CD14-positive monocyte (primary cell): ENCODE data around the gene HOXD4. TPM values are rescaled to one million over a fixed set of nuclear protein-coding genes. Genes with fewer than 3 reads are reported as not detected.

Source experiments
- DNase-seq, 3 donors: peaks; one replicate each; pipeline ENCODE4 v3.0.0-alpha.2; 2011 to 2022
- H2AFZ ChIP-seq: 2 replicates; pipeline ENCODE4 v1.6.0; 2012; ENCODE audit warnings: mild to moderate bottlenecking, low read depth, low read length, inconsistent platforms; ENCODE audit not compliant: insufficient read depth, poor library complexity, severe bottlenecking
- H3K27ac ChIP-seq, 2 donors: 1 replicate in 1 of 2; 2 replicates in 1 of 2; pipeline ENCODE4 v1.5.1; 2012 to 2013; ENCODE audit warnings: low read length in 2 of 2, control low read depth in 1 of 2, inconsistent platforms in 1 of 2, low read depth in 1 of 2, mild to moderate bottlenecking in 1 of 2
- H3K27me3 ChIP-seq, 2 donors: one replicate each; pipeline versions ENCODE4 v1.6.0 to v1.6.1; 2011 to 2013; ENCODE audit warnings: low read length in 2 of 2; ENCODE audit not compliant: control insufficient read depth in 2 of 2, insufficient read depth in 2 of 2
- H3K36me3 ChIP-seq, 2 donors: replicated peaks in 1 of 2; 1 replicate in 1 of 2; 2 replicates in 1 of 2; pipeline versions ENCODE4 v1.5.1 to v1.6.1; 2012 to 2013; ENCODE audit warnings: low read length in 2 of 2, control low read depth in 1 of 2, inconsistent platforms in 1 of 2, mild to moderate bottlenecking in 1 of 2; ENCODE audit not compliant: insufficient read depth in 2 of 2, control insufficient read depth in 1 of 2
- H3K4me1 ChIP-seq, 2 donors: 1 replicate in 1 of 2; 2 replicates in 1 of 2; pipeline versions ENCODE4 v1.5.1 to v1.6.1; 2012 to 2013; ENCODE audit warnings: low read length in 2 of 2, control low read depth in 1 of 2, inconsistent platforms in 1 of 2, mild to moderate bottlenecking in 1 of 2, moderate library complexity in 1 of 2; ENCODE audit not compliant: insufficient read depth in 2 of 2, control insufficient read depth in 1 of 2
- H3K4me2 ChIP-seq: replicated peaks from 2 replicates; pipeline ENCODE3; 2012; ENCODE audit warnings: low read length, moderate library complexity, mild to moderate bottlenecking; ENCODE audit not compliant: poor library complexity, severe bottlenecking; ENCODE audit errors: extremely low read depth
- H3K4me3 ChIP-seq, 3 experiments: fragments of 200-600 bp in 1 of 3; sonication (generic) in 1 of 3; replicated peaks in 1 of 3; 1 replicate in 2 of 3; 2 replicates in 1 of 3; pipeline ENCODE4 v1.5.1; 2011 to 2013; ENCODE audit warnings: low read length in 3 of 3, mild to moderate bottlenecking in 3 of 3, control low read depth in 2 of 3, low read depth in 2 of 3, inconsistent platforms in 1 of 3, moderate library complexity in 1 of 3
- H3K79me2 ChIP-seq: 2 replicates; pipeline ENCODE4 v1.6.0; 2012; ENCODE audit warnings: mild to moderate bottlenecking, control low read depth, inconsistent platforms, low read length, moderate library complexity; ENCODE audit not compliant: insufficient read depth
- H3K9ac ChIP-seq: 2 replicates; pipeline ENCODE4 v1.6.0; 2017; ENCODE audit warnings: low read length, mild to moderate bottlenecking; ENCODE audit not compliant: insufficient read depth, poor library complexity, severe bottlenecking
- H3K9me3 ChIP-seq, 2 donors: replicated peaks in 1 of 2; 1 replicate in 1 of 2; 2 replicates in 1 of 2; pipeline versions ENCODE4 v1.5.1 to v1.6.1; 2012 to 2013; ENCODE audit warnings: low read length in 2 of 2, control low read depth in 1 of 2; ENCODE audit not compliant: control insufficient read depth in 1 of 2, insufficient read depth in 1 of 2
- H4K20me1 ChIP-seq: 2 replicates; pipeline ENCODE4 v1.6.0; 2012; ENCODE audit warnings: mild to moderate bottlenecking, low read length, control low read depth, moderate library complexity; ENCODE audit not compliant: insufficient read depth
- H3K27ac Mint-ChIP-seq, 7 donors: one replicate each; pipeline ENCODE4 v1.8.0; 2020; ENCODE audit warnings: mild to moderate bottlenecking in 7 of 7, mixed read lengths in 7 of 7, moderate library complexity in 6 of 7, inconsistent platforms in 2 of 7
- H3K27me3 Mint-ChIP-seq, 3 donors: one replicate each; pipeline ENCODE4 v1.8.0; 2021 to 2022; ENCODE audit warnings: low read depth in 3 of 3, mild to moderate bottlenecking in 3 of 3, mixed read lengths in 3 of 3, moderate library complexity in 3 of 3, inconsistent platforms in 1 of 3
- H3K36me3 Mint-ChIP-seq, 2 donors: one replicate each; pipeline ENCODE4 v1.8.0; 2020; ENCODE audit warnings: mixed read lengths in 2 of 2, inconsistent platforms in 1 of 2, mild to moderate bottlenecking in 1 of 2
- H3K4me1 Mint-ChIP-seq: one replicate; pipeline ENCODE4 v1.8.0; 2020; ENCODE audit warnings: mild to moderate bottlenecking, mixed read lengths
- H3K4me3 Mint-ChIP-seq, 2 donors: one replicate each; pipeline ENCODE4 v1.8.0; 2020; ENCODE audit warnings: mild to moderate bottlenecking in 2 of 2, mixed read lengths in 2 of 2, moderate library complexity in 1 of 2
- H3K9me3 Mint-ChIP-seq, 7 donors: one replicate each; pipeline ENCODE4 v1.8.0; 2020 to 2022; ENCODE audit warnings: mixed read lengths in 7 of 7, mild to moderate bottlenecking in 6 of 7, moderate library complexity in 6 of 7, inconsistent platforms in 2 of 7
- WGBS: methylation state at CpG from one replicate; pipeline ENCODE4 v1.1.5; 2013; ENCODE audit warnings: missing lambda C conversion rate; ENCODE audit not compliant: insufficient coverage; 5-methylcytosine and 5-hydroxymethylcytosine counted together
- intact Hi-C, 2 donors: fragments of 100-400 bp; cut with micrococcal nuclease; formaldehyde crosslinking; loops; one replicate each; pipeline versions ENCODE4 v1.15.0 to v1.15.1; 2023
- polyA plus RNA-seq, 3 donors: library from polyadenylated mRNA; depleted of rRNA in 1 of 3; unstranded in 2 of 3; stranded (reverse) in 1 of 3; fragments of 300-500 nt in 2 of 3; fragments of >200 nt in 1 of 3; fragmentation: Illumina TruSeq in 2 of 3; gene quantifications; 1 replicate in 2 of 3; 2 replicates in 1 of 3; pipeline ENCODE4 v1.2.3, GENCODE V29; 2012 to 2021
- TF ChIP-seq, protein P1 (sequence below): fragments of 200-600 bp; IDR thresholded peaks from one replicate; pipeline ENCODE4 v1.8.0; 2022; ENCODE audit warnings: antibody characterized with exemption, mild to moderate bottlenecking

HOXD4 gene
- polyA plus RNA-seq, 3 donors, result not detected

GRCh38 chr2:176103742-176104315 is 47.5 kb upstream of the HOXD4 start:
- no peak overlapping the region for H3K27ac ChIP-seq
- H3K36me3 ChIP-seq, result no peaks in the 10 kb centered on the region
- H3K4me1 Mint-ChIP-seq, result peaks cover 25% of the 10 kb centered on the region
- no peak for DNase-seq
- H3K4me2 ChIP-seq, result peak overlapping the region; percentile 7
- H3K4me3 Mint-ChIP-seq, result peak overlapping the region in 1 of 2 donors; percentile 83
- no peaks in the 10 kb centered on the region for H3K79me2 ChIP-seq
- peaks cover 0 to 71% of the 10 kb centered on the region in 2 donors for H3K9me3 ChIP-seq
- intact Hi-C loops, result no loop called here
- H3K4me3 ChIP-seq, result no peak overlapping the region
- peaks cover 6 to 12% of the 10 kb centered on the region in 2 donors for H3K4me1 ChIP-seq
- H3K27me3 Mint-ChIP-seq, result peaks cover 88 to 98% (median 89%) of the 10 kb centered on the region in 3 donors
- TF ChIP-seq, protein P1, sequence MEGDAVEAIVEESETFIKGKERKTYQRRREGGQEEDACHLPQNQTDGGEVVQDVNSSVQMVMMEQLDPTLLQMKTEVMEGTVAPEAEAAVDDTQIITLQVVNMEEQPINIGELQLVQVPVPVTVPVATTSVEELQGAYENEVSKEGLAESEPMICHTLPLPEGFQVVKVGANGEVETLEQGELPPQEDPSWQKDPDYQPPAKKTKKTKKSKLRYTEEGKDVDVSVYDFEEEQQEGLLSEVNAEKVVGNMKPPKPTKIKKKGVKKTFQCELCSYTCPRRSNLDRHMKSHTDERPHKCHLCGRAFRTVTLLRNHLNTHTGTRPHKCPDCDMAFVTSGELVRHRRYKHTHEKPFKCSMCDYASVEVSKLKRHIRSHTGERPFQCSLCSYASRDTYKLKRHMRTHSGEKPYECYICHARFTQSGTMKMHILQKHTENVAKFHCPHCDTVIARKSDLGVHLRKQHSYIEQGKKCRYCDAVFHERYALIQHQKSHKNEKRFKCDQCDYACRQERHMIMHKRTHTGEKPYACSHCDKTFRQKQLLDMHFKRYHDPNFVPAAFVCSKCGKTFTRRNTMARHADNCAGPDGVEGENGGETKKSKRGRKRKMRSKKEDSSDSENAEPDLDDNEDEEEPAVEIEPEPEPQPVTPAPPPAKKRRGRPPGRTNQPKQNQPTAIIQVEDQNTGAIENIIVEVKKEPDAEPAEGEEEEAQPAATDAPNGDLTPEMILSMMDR, result no peak
- H3K27ac Mint-ChIP-seq, result no peak overlapping the region
- peaks cover 1 to 8% of the 10 kb centered on the region in 2 donors for H3K36me3 Mint-ChIP-seq
- no peaks in the 10 kb centered on the region for H4K20me1 ChIP-seq
- peaks cover 0 to 39% (median 30%) of the 10 kb centered on the region in 7 donors for H3K9me3 Mint-ChIP-seq
- 9% methylated on average over 5 of the region's 17 CpGs for WGBS
- no peak overlapping the region for H2AFZ ChIP-seq
- H3K27me3 ChIP-seq, result peaks cover 72 to 93% of the 10 kb centered on the region in 2 donors
- H3K9ac ChIP-seq, result no peak overlapping the region

GRCh38 chr2:176104316-176105077 is 46.9 kb upstream of the HOXD4 start:
- Histone ChIP-seq H3K4me3 (no peak overlapping the region), H4K20me1 (no peaks in the 10 kb centered on the region), H3K27me3 (peaks cover 73 to 93% of the 10 kb centered on the region in 2 donors), H3K4me2 (peak overlapping the region; percentile 7), H3K4me1 (peaks cover 6 to 12% of the 10 kb centered on the region in 2 donors), H3K9me3 (peaks cover 0 to 66% of the 10 kb centered on the region in 2 donors), H3K36me3 (no peaks in the 10 kb centered on the region), H3K79me2 (no peaks in the 10 kb centered on the region), H2AFZ (no peak overlapping the region), H3K9ac (no peak overlapping the region), H3K27ac (no peak overlapping the region)
- Mint-ChIP-seq H3K4me1 (peaks cover 28% of the 10 kb centered on the region), H3K27ac (peak overlapping the region in 1 of 7 donors; percentile 23), H3K4me3 (peak overlapping the region in 1 of 2 donors; percentile 83), H3K27me3 (peaks cover 88 to 98% (median 89%) of the 10 kb centered on the region in 3 donors), H3K9me3 (peaks cover 0 to 35% (median 30%) of the 10 kb centered on the region in 7 donors), H3K36me3 (peaks cover 3 to 13% of the 10 kb centered on the region in 2 donors)
- WGBS, result 5% methylated on average over 38 of the region's 56 CpGs
- intact Hi-C loops, result no loop called here
- TF ChIP-seq, protein P1, result no peak
- DNase-seq, result no peak
